ENCODE results near the gene DEF6.

DNA sequence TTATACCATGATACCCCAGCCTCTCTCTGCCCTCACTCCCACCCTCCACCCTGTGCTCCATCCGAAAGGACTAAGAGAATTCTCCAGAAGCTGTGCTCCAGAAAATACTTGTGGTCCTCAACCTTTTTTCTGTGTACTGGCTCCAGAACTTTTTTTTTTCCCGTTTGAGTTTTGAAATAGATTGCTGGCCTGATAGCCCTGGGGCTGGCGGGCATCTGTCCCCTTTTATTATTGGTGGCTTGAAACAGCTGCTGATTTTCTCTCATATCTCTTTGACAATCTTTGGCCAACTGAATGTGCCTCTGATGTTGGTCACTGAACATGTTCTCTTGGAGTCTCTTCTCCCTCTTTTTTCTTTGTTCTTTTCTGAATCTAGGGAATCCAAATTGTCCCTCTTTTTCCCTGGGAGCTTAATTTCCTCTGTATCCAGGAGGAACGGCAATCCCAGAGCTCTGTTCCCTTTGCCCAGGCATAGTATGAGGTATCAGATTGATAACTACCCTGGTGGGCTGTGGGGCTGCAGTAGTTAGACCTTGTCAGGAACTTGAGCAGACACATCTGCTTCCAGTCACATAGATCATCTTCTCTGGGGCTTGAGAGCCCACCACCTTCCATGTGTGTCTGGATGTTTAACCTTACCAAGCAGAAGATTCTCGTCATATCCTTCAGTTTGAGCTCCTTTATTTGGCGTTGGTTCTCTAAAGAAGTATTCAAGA lies 46.4 kb downstream of the DEF6 start:
- TF ChIP-seq, protein P1, sequence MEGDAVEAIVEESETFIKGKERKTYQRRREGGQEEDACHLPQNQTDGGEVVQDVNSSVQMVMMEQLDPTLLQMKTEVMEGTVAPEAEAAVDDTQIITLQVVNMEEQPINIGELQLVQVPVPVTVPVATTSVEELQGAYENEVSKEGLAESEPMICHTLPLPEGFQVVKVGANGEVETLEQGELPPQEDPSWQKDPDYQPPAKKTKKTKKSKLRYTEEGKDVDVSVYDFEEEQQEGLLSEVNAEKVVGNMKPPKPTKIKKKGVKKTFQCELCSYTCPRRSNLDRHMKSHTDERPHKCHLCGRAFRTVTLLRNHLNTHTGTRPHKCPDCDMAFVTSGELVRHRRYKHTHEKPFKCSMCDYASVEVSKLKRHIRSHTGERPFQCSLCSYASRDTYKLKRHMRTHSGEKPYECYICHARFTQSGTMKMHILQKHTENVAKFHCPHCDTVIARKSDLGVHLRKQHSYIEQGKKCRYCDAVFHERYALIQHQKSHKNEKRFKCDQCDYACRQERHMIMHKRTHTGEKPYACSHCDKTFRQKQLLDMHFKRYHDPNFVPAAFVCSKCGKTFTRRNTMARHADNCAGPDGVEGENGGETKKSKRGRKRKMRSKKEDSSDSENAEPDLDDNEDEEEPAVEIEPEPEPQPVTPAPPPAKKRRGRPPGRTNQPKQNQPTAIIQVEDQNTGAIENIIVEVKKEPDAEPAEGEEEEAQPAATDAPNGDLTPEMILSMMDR (IDR thresholded peaks at IDR 0.05) = no peak
- no peak for TF ChIP-seq POLR2AphosphoS5 (IDR thresholded peaks at IDR 0.05)
- TF ChIP-seq POLR2A (IDR thresholded peaks at IDR 0.05) = no peak
